DMS114 treated with DMSO at 0.1 percent for 48 hours (cell line): ENCODE data around the gene ISCU.
"Not testable (repeated sequence)": the region's sequence is repeated elsewhere in the genome, so short reads cannot be mapped to it uniquely, and the experiment has no call there.

Source experiments
- DNase-seq: peaks from one replicate; lab custom pipeline; 2025; ENCODE audit not compliant: unreplicated experiment; lab: John Stamatoyannopoulos, UW

ISCU gene

DNA sequence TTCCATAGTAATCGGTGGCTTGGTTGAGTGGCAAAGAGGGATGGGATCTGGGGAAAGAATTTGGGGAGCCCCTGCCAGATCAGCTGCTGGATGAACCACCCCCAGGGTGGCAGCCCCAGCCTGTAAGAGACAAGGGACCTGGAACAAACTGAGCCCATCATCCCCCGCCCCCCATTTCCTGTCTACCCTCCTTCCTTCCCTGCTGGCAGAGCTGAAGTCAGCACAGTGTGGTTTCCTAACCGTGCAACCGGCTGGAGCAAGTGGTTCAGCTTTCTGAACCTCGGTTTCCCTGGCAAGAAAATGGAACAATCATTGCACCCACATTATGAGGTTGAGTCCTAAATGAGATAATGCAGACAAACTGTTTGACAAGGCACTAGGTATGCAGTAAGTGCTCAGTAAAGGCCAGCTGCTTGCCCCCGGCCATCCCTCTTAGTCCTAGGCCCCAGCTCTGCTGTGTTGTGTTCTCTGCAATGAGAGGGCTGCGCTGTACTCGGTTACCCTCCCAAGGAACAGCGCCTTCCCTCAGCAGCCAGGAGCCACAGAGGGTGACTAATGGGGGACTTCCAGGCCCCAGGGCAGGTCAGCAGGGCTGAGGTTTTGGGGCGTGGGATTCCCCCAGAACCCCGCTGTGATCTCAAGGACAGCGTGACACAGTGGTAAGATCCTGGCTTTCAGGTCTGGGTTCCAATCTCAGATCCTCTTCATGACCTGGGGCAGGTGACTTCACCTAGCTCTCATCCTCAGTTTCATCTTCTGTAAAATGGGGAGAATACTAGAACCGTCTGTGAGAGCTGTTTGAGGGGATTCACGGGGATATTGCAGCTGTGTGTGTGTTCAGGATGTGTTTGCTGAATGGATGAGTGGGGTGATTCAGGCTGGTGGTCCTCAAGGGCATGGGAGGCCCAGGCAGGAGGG is 54.8 kb downstream of the ISCU start:
- no peak for DNase-seq

DNA sequence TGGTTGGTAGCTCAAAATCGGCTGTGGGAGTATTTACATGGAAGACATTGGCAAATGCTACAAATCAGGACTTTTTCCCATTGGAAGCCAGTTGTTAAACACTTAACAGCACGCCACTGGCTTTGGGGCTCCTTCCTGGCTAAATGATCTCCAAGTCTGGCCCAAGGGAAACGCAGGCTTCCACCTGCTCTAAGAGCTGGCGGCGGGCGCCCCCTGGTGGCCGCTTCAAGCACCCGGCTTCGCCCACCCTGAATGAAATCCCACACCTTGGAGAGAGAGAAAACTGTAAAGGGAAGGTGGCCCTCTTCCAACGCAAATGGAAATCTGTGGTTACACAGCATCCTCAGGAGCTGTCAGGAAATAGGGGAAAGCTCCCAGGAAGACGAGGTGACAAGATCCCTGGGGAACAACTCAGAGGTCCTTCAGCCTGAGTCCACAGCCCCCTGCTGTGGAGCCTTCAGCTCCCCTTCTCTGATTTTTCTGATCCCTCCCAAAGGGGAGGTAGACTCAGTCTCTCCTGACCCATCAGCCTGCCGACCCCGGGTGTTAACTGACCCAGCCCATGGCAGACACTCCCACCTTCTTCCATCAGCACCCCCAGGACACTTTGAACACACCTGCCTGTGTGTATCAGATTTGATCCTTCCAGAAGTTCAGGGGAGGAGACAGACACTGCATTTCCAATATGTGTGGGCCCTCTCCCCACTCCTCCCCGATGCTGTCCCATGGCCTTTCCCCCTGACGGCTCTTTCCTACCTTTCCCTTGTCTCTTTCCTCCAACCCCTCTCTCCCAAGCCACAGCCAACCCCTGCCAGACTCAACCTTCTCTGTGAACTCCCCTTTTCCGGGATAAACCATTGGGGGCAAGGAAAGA is 55.9 kb downstream of the ISCU start:
- DNase-seq: peak; percentile 68

DNA sequence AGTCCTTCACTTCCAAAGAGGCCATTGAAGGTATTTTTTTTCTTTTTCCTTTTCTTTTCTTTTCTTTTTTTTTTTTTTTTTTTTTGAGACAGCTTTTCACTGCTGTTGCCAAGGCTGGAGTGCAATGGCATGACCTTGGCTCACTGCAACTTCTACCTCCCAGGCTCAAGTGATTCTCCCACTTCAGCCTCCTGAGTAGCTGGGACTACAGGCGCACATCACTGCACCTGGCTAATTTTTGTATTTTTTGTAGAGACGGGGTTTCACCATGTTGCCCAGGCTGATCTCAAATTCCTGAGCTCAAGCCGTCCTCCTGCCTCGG is 56.5 kb downstream of the ISCU start:
- not testable (repeated sequence) for DNase-seq
